HG02884 (cell line): ENCODE measurements around the gene TMEM151A.
"Not testable (repeated sequence)": the region's sequence is repeated elsewhere in the genome, so short reads cannot be mapped to it uniquely, and the experiment has no call there.

ENCODE experiments used
- ATAC-seq: cut with Tn5 transposase; IDR thresholded peaks from one replicate; pipeline ENCODE4 v1.9.1; 2021; ENCODE audit warnings: mild to moderate bottlenecking, moderate library complexity; ENCODE audit not compliant: unreplicated experiment

The TMEM151A gene

DNA sequence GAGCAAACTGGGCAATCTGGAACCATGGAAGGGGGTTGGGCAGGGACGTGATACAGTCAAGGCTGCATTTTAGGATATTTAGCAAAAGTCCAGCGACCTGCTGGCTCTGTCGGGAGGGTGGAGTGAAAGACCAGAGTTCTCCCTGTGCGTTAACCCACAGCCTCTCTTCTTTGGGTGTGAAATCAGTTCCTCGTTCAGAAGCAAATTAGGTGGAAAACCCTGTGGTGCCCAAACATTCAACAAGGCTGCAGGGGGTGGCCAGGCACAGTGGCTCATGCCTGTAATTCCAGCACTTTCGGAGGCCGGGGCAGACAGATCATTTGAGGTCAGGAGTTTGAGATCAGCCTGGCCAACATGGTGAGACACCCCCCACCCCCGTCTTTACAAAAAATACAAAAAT lies 5.9 kb downstream of the TMEM151A start:
- no peak for ATAC-seq

DNA sequence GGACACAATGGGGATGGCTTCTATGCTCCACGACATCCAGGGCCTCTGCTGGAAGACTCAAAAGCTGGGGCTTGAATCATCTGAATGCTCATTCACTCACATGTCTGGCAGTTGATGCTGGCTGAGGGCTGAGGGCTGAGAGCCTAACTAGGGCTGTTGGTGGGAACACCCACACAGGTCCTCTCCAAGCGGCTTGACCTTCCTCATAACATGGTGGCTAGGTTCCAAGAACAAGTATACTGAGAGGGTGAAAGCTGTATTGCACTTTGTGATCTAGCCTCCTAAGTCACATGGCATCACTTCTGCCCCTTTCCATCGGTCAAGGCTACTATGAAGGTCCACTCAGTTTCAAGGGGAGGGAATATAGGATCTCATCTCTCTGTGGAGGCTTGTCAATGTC lies 7.5 kb downstream of the TMEM151A start:
- ATAC-seq = no peak

DNA sequence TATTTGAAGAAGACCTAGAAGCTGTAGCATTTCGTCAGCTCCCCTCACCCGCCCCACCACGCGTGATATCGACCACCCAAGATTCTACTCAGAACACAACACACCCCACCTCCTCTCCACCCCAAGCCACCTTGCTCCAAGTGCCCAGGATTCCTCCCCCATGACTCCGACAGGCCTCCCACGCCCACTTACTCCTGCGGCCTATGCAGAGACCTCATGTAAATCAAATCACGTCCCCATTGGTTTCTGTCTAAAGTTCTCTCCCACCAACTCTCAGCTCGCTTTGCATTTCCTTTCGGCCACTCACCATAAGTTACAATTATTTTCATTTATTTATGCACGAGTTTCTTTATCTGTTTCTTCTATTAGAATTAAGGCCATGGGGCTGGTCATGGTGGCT lies 11.0 kb downstream of the TMEM151A start:
- no peak for ATAC-seq

DNA sequence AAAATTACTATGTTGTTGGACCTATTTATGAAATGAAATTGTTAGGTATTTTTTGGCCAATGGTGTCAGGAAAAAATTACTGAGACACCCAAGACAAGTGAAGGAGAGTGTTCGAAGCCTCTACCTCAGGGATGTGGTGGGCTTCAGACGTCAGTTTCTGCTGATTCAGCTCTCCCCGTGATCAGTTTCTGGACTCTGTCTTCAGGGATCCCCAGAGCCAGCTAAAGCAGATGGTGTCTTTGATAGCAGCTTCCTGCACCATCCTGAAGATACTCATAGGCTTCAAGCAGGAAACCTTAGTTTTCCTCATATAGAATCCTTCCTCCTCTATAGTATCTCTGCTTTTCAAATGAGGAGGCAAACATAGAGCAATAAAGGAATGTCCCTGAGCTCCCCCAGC lies 17.8 kb downstream of the TMEM151A start:
- no peak for ATAC-seq

DNA sequence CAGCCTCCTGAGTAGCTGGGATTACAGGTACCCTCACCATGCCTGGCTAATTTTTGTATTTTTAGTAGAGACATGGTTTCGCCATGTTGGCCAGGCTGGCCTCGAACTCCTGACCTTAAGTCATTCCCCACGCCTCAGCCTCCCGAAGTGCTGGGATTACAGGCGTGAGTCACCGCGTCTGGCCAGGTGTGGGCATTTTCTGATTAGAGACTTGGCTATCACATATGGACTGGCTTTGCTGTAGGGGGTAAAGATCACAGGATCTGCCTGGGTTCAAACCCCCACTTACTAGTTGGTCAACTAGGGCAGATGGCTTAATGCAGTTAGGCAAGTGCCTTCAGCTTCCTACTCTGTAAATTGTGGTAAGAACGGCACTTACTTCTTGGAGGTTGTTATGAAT lies 18.6 kb downstream of the TMEM151A start:
- no peak for ATAC-seq

GRCh38 chr11:66310803-66311440 lies 19.2 kb downstream of the TMEM151A start:
- ATAC-seq = not testable (repeated sequence)

DNA sequence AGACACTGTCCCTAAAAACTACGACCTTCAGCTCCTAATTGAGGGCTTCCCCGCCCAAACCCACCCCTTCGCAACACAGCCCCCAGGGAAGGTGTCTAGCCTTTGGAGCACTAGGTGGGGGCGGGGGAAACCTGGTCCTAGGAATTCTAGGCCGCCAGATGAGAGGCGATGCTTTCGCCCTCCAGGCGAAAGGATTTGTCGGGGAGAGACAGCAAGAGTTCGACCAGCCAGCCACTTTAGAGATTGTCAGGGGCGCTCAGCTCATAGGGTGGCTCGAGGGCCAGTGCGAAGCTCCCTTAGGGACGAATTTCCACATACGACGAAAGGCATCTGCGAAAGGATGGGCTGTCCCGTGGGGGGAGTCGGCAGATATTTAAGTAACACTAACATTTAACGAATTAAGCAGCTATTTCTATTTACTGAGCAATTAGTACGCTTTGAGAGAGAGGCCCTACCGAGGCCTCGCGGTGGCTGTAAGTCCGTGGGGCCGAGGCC lies 19.8 kb downstream of the TMEM151A start:
- peak; percentile 34 for ATAC-seq

GRCh38 chr11:66311965-66312548 lies 20.4 kb downstream of the TMEM151A start:
- ATAC-seq = peak; percentile 55

- ATAC-seq = peak; percentile 70
Measured at GRCh38 chr11:66312549-66313320, 21.0 kb downstream of the TMEM151A start.

- no peak for ATAC-seq
Measured at GRCh38 chr11:66313321-66314185, 21.9 kb downstream of the TMEM151A start.

DNA sequence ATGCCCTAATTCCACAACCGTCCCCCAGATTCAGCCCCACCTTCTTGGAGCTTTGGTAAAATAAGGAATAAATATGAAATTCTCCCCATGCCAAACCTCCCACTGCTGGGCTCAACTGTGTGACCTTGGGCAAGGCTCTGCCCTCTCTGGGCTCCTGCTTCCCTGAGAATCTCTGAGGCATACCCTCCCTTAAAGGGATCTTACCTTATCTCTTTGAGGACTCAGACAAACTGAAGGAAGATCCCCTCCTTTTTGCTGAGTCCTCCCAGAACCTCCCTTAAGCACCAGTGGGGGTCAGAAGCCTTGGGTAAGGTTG lies 22.4 kb downstream of the TMEM151A start:
- no peak for ATAC-seq

GRCh38 chr11:66314561-66315497 lies 23.1 kb downstream of the TMEM151A start:
- no peak for ATAC-seq

DNA sequence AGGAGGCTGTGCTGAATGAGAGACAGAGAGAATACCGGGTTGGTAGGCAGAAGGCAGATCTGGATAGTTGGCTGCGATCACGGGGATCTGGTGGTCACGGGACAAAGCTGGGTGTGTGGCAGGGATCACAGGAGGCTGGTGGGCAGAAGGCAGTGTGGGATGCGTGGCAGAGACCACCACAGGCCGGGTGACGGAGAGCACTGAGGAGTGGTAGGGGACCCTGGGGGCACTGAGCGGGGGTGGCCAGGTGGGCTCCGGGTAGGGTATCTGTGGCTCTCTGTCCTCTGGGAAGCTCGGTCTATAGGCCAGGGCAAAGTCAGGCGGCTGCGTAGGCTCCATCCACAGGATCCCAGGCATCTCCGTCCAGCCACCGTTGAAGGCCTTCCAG lies 23.8 kb downstream of the TMEM151A start:
- ATAC-seq = no peak

GRCh38 chr11:66315921-66316811 lies 24.5 kb downstream of the TMEM151A start:
- no peak for ATAC-seq

DNA sequence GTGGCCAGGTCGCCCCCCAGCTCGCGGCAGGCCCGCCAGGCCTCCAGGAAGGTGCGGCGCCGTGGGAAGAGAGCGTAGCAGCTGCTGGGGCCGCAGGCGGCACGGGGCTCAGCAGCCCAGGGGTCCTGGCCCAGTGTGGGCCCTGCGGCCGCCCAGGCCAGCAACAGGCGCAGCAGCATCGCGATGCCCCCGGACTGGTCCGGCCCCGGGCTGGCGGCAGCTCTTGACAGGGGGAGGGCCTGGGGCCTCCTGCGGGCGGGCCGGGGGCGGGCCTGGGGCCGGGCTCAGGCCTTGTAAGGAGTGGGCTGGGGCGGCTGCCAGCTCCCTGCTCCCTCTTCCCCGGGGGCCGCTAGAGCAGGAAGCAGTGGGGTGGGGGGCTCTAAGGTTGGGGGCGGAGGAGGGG lies 25.2 kb downstream of the TMEM151A start, which contains the start of gene CD248:
TSS of gene CD248 (minus strand) at position 196 of the 403 bp plus-strand sequence. CDS start at position 179, 17 bp downstream.
- ATAC-seq = no peak

GRCh38 chr11:66317322-66317722 lies 25.6 kb downstream of the TMEM151A start:
- ATAC-seq = no peak

DNA sequence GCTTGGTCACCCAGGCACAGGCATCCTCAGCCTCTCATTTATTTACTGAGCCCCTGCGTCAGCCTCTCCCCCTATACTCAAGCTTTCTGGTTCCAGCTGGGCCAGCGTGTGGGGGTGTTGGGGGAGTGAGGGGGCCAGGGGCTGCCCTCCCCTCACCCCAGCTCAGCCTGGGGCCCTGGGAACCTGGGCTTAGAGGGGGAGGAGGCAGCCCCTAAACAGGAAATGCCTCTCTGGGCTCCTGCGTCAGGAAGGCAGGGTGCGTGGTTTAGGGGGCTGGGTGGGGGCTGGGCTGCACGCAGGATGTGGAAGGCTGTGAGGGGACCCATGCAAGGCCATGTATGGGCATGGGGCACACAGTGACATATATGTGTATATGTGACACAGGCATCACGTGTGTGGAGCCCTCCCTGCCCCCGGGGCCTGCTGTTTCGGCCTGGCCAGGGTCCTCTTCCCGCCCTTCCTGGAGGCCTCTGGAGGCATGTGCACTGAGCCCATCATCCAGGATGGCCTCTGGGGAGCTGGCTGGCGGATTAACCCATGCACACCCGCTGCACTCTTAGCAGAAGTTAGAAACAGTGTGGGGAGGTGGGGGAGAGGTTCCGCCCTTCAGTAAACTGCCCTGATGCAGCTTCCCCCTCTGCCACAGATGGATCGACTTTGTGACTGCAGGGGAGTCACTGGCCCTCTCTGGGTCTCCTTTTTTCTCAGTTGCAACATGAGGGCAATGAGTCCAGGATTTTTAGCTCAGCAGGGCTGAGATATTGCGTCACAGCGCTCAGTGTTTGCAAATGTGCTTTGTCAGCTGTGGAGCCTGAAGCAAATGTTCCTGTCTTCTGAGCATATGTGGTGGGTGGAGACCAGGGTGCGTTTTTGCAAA lies 26.3 kb downstream of the TMEM151A start:
- no peak for ATAC-seq

DNA sequence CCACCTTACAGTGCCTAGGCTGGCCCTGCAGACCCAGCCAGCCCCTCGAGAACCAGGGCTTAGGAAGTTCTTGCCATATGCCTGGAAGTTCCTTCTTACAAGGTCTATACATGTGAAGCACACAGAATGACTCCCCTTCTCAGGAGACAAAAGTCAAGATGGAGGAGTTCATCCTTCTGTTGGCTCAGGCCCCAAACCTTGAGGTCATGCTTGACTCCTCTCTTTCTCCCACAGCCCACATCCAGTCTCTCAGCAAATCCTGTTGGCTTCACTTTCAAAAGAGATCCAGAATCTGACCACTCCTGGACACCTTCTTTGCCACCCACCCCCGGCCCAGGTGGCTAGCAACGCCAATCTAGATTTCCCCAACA lies 26.9 kb downstream of the TMEM151A start:
- ATAC-seq = no peak
